Activated naive CD4-positive, alpha-beta T cell (primary cell): ENCODE data around the gene CKS2.
"Not testable (repeated sequence)": the region's sequence is repeated elsewhere in the genome, so short reads cannot be mapped to it uniquely, and the experiment has no call there.

Experiments
- DNase-seq, 4 experiments: peaks; one replicate each; lab custom pipeline; 2025; lab: John Stamatoyannopoulos, UW

Gene CKS2

GRCh38 chr9:89311346-89312221, 589 bp downstream of the CKS2 start:
- DNase-seq, result no peak

DNA sequence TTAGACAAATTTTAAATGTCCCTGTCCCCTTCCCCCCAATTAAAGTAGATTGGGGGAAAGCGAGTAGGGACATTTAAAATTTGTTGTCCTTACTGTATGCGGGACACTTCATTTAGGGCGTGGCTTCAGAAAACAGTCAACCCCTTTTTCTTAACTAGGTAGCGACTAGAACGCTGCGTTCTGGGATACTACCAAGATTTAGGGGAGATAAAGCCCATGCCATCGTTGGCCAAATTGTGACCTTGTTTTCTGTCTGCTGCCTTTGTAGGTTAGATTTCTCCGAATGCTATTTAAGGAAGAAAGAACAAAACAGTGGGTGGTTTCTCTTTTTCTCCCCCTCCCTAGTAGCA, 1.2 kb downstream of the CKS2 start:
- no peak for DNase-seq

DNA sequence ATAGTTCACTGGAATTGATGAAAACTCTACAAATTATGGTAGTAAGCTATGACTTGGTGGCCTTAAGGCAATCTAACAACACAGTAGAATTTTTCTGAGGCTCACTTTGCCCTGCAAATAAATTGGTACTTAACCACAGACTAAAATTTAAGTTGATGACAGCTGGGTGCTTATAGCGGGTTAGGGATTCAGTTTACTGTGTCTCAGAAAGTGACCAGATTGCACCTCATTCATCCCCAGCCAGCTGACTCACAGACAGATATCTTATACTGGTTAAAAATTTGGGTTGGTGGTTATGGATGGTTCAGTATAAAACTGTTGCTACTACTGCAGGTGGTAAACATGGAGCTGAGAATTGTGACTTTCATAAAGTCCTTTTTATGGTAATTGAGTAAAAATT, 2.8 kb downstream of the CKS2 start:
- no peak for DNase-seq

- DNase-seq, result no peak
Observed at GRCh38 chr9:89314955-89315354, 4.0 kb downstream of the CKS2 start.

DNA sequence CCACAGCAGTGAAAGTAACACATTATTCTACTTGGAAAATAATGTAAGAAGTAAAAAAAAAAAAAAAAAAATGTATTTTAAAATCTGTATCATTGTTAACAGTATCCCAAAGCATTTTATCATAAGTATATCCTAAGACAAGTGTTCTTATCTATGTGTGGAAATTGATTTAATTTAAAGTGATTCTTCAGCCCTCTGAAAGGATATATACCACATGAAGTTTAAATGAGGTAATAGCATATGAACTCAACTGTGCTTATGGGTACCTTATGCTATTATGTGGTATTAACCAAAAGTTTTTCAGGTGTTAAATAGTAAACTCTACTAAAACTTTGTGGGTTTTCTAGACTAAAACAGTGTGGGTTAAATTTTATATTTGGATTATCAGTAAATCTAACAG, 4.5 kb downstream of the CKS2 start:
- no peak for DNase-seq

DNA sequence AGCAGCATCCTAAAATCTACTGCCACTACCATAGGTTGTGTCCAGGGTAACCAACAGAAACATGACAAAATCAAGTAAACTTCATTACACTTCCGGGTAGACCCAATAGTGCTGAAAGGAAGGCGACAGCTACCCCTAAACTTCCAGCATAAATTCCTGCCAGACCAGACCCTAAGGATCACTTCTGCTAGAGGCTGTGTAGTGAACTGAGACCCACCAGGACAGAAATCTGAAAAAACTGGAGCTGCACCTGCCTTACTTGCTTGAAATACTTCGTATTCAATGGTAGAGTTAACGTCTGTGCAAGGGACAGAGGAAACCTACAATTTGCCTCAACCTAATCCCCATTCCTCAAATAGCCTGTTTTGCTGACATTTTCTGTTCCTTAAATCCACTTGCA, 6.3 kb downstream of the CKS2 start:
- no peak for DNase-seq

GRCh38 chr9:89318123-89319014, 7.4 kb downstream of the CKS2 start, which contains the start of gene SECISBP2:
Gene SECISBP2 (plus strand): TSS chr9:89318500. CDS start chr9:89318577, 77 bp downstream.
- peak; percentile 89 to 94 (median 92) for DNase-seq

DNA sequence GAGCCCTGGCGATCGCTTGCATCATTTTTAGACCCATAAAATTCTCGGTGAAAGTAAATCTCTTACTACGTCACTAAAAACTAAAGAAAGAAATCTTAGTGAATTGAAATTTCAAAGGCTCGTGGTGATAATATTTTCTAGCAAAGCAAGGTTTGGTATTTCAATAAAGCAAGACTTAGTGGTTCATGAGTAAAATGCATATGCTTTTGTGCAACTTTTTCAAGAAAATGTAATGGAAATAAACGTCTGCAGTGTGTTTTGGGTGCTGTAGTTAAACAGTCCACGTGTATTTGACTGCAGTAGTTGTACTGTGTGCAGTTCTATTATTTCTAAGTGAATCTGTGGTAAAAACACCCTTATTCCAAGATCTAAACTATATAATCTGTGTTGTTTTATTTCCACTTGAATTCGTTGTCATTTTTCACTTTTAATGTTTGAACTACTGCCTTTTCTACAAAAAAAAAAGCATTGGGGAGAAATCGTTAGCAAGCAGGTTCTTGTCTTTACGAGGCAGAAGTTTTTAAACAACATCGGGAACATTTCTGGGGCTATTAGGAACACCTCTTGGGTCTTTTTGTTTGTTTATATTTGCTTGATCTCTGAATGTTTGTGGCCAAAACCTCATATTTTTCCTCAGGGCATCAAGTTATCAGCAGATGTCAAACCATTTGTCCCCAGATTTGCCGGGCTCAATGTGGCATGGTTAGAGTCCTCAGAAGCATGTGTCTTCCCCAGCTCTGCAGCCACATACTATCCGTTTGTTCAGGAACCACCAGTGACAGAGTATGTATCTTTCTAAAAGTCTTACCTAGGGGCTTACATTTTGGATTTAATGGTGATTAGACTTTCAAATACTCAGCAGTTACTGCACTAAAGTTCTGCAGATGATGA, 8.3 kb downstream of the CKS2 start:
- DNase-seq, result no peak

GRCh38 chr9:89323390-89323789, 12.4 kb downstream of the CKS2 start:
- no peak for DNase-seq

DNA sequence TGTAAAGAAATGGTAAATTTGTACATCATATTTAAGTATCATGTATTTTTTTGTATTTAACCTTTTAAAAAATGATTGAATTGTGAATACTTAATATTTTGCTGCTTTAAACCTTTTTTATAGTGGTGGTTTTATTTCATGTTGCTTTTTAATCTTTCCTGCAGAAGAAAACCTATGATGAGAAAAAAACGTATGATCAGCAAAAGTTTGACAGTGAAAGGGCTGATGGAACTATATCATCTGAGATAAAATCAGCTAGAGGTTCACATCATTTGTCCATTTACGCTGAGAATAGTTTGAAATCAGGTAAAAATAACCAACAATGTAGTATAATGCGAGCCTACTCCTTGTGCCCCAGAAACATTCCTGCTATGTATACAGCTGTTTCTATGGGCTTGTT, 14.7 kb downstream of the CKS2 start:
- DNase-seq, result no peak

GRCh38 chr9:89328064-89328463, 17.1 kb downstream of the CKS2 start:
- no peak for DNase-seq

DNA sequence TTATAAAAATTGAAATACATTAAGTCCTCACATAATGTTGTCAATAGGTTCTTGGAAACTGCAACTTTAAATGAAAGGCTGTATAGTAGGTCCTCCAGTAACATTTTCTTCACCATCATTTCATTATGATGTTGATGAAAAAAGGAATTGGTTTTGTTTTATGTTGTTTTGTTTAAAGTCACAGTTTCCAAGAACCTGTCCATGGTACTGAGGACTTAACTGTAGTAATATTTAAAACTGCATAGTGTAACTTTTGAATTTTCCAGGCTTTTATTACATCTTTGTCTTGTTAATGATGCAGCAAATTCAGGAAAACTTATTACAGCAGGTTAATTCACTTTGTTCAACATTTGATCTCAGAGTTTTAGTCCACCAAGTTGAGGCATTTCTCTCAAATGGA, 18.9 kb downstream of the CKS2 start:
- no peak for DNase-seq

GRCh38 chr9:89330513-89330912, 19.5 kb downstream of the CKS2 start:
- DNase-seq, result no peak

GRCh38 chr9:89339807-89340206, 28.8 kb downstream of the CKS2 start:
- DNase-seq, result no peak

DNA sequence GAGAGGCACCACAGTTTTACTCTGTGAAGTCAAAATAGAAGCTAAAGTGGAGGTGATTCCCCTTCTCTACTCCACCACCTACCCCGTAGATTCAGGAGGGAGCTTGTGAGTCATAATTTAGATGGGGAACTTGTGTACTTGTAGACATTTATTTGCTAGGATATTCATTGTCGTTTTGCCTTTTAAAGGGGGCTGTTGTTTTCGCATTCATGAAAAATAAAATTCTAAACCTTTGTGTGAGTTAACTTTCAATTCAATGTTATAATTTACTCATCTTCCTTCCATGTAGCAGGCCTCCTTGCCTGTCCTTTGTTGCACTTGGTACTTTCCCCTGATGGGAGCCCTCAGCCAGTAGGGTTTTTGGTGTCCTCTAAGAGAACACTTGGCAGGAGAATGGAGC, 29.3 kb downstream of the CKS2 start:
- no peak for DNase-seq

DNA sequence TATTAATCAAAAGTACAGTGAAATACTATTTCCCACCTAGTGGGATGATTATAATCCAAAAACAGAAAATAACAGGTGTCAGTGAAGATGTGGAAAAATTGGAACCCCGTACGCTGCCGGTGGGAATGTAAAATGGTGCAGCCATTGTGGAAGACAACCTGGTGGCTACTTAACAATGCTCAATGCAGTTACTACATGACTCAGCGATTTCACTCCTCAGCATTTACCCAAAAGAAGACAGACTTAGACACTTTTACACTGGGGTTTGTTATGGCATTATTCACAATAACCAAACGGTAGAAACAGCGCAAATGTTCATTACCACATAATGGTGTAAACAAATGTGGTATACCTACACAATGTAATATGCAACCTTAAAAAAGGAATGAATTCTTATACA, 31.2 kb downstream of the CKS2 start:
- DNase-seq, result no peak

DNA sequence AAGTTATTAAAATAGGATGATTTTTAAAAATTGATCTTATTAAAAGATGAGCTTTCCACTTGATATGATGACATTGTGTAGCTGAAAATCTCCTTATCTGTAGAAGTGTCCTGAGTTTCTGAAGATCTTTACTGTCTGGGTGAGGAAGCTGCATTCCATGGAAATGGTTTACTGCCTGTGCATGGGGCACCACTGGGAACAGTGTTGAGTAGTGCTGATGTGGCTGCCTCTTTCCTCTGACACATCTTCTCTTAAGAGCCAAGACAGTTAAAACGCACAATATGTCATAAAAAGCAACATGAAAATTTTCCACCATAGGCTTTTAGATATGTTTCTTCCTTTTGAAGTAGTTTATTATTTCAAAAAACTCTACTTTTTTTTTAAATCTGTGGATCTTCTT, 32.0 kb downstream of the CKS2 start:
- DNase-seq, result no peak

DNA sequence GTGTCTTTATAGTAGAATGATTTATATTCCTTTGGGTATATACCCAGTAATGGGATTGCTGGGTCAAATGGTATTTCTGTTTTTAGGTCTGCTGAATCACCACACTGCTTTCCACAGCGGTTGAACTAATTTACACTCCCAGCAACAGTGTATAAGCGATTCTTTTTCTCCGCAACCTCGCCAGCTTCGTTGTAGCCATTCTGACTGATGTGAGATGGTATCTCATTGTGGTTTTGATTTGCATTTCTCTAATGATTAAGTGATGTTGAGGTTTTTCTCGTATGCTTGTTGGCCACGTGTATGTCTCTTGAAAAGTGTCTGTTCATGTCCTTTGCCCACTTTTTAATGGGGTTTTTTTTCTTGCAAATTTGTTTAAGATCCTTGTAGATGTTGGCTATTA, 32.8 kb downstream of the CKS2 start:
- not testable (repeated sequence) for DNase-seq

GRCh38 chr9:89345476-89345875, 34.5 kb downstream of the CKS2 start:
- DNase-seq, result no peak

- no peak for DNase-seq
Observed at GRCh38 chr9:89346696-89347095, 35.7 kb downstream of the CKS2 start.

- no peak for DNase-seq
Observed at GRCh38 chr9:89347651-89348050, 36.7 kb downstream of the CKS2 start.

GRCh38 chr9:89349607-89350006, 38.6 kb downstream of the CKS2 start:
- no peak for DNase-seq
